Keratinocyte (primary cell): ENCODE results near the gene CLCN7. TPM values are rescaled to one million over a fixed set of nuclear protein-coding genes. Genes with fewer than 3 reads are reported as not detected.

Experiments used
- DNase-seq: peaks from one replicate; pipeline ENCODE4 v3.0.0-alpha.2; 2011; ENCODE audit warnings: low read depth, missing footprints, low spot score
- FAIRE-seq: peaks from 2 replicates; lab custom pipeline; 2011; peaks lifted over from hg19 to GRCh38; lab: Jason Lieb, UNC
- H2AFZ ChIP-seq: 2 replicates; pipeline ENCODE4 v1.6.0; 2012; ENCODE audit warnings: low read length, control low read depth, inconsistent platforms; ENCODE audit not compliant: control insufficient read depth
- H3K27ac ChIP-seq: 2 replicates; pipeline ENCODE4 v1.5.1; 2011; ENCODE audit warnings: low read length; ENCODE audit not compliant: control insufficient read depth, insufficient read depth
- H3K27me3 ChIP-seq: 3 replicates; pipeline ENCODE4 v1.6.0; 2011; ENCODE audit warnings: low read length; ENCODE audit not compliant: control insufficient read depth, insufficient read depth; ENCODE audit errors: extremely low read depth
- H3K36me3 ChIP-seq, 2 experiments: 2 replicates in 1 of 2; 3 replicates in 1 of 2; pipeline ENCODE4 v1.5.1; 2011; ENCODE audit warnings: low read length in 2 of 2, mild to moderate bottlenecking in 1 of 2; ENCODE audit not compliant: control insufficient read depth in 2 of 2, insufficient read depth in 2 of 2; ENCODE audit errors: extremely low read depth in 1 of 2
- H3K4me1 ChIP-seq: 3 replicates; pipeline ENCODE4 v1.5.1; 2011; ENCODE audit warnings: low read length; ENCODE audit not compliant: control insufficient read depth, insufficient read depth; ENCODE audit errors: extremely low read depth
- H3K4me2 ChIP-seq: 3 replicates; pipeline ENCODE4 v1.6.0; 2011; ENCODE audit warnings: low read depth, low read length; ENCODE audit not compliant: control insufficient read depth, insufficient read depth; ENCODE audit errors: extremely low read depth
- H3K4me3 ChIP-seq, 3 experiments: fragments of 200-600 bp in 1 of 3; sonication (generic) in 1 of 3; 2 replicates in 2 of 3; 3 replicates in 1 of 3; pipeline ENCODE4 v1.5.1; 2011 to 2016; ENCODE audit warnings: low read length in 3 of 3, mild to moderate bottlenecking in 3 of 3, control low read depth in 2 of 3, inconsistent platforms in 1 of 3, low read depth in 1 of 3, mixed read lengths in 1 of 3, mixed run types in 1 of 3, moderate library complexity in 1 of 3; ENCODE audit not compliant: control insufficient read depth in 2 of 3, insufficient read depth in 2 of 3; ENCODE audit errors: extremely low read depth in 1 of 3
- H3K79me2 ChIP-seq: 2 replicates; pipeline ENCODE4 v1.6.0; 2012; ENCODE audit warnings: low read length; ENCODE audit not compliant: control insufficient read depth, insufficient read depth
- H3K9ac ChIP-seq: 3 replicates; pipeline ENCODE4 v1.6.0; 2011; ENCODE audit warnings: low read length; ENCODE audit not compliant: control insufficient read depth, insufficient read depth; ENCODE audit errors: extremely low read depth
- H3K9me1 ChIP-seq: 3 replicates; pipeline ENCODE4 v1.6.0; 2011; ENCODE audit warnings: low read length; ENCODE audit not compliant: control insufficient read depth, insufficient read depth; ENCODE audit errors: extremely low read depth
- H3K9me3 ChIP-seq: 2 replicates; pipeline ENCODE4 v1.5.1; 2012; ENCODE audit warnings: low read depth, low read length; ENCODE audit not compliant: control insufficient read depth
- H4K20me1 ChIP-seq: 3 replicates; pipeline ENCODE4 v1.6.0; 2011; ENCODE audit warnings: low read length; ENCODE audit not compliant: control insufficient read depth, insufficient read depth; ENCODE audit errors: extremely low read depth
- CTCF ChIP-seq, 3 experiments: IDR thresholded peaks in 1 of 3; conservative IDR thresholded peaks in 1 of 3; optimal IDR thresholded peaks in 1 of 3; 2 replicates in 2 of 3; 3 replicates in 1 of 3; pipeline versions ENCODE3 to v1.5.1; 2011; ENCODE audit warnings: low read length in 3 of 3, mild to moderate bottlenecking in 3 of 3, moderate library complexity in 2 of 3, control low read depth in 1 of 3, inconsistent platforms in 1 of 3; ENCODE audit not compliant: insufficient read depth in 2 of 3; ENCODE audit errors: extremely low read depth in 1 of 3
- EZH2 ChIP-seq: IDR thresholded peaks from one replicate; pipeline ENCODE4 v1.6.1; 2012; ENCODE audit warnings: inconsistent platforms, mild to moderate bottlenecking, low read length, moderate library complexity
- dilution Hi-C: fragments of 300-500 bp; cut with MboI; formaldehyde crosslinking; loops from one replicate; pipeline ENCODE4 v1.7.0; 2020; ENCODE audit warnings: low sequenced_read_pairs; ENCODE audit not compliant: extremely low pct_ligation_motif_present
- polyA plus RNA-seq, 5 experiments: library from polyadenylated mRNA; depleted of rRNA in 3 of 5; stranded (reverse) in 3 of 5; stranded (forward) in 1 of 5; unstranded in 1 of 5; fragments of >200 nt; gene quantifications; 1 replicate in 1 of 5; 2 replicates in 3 of 5; 3 replicates in 1 of 5; pipeline versions ENCODE4 v1.2.1 to v1.2.3, GENCODE V29; 2011 to 2012; ENCODE audit warnings: missing spikeins in 2 of 5, low read depth in 1 of 5, low replicate concordance in 1 of 5

CLCN7 gene
- polyA plus RNA-seq, 1 donor (not counting 4 experiments of a cell fraction or from before 2014, with no cell fraction given) = 13.3 TPM

- DNase-seq = no peak
- no peak overlapping the region for H3K4me2 ChIP-seq
- H3K27ac ChIP-seq = no peak overlapping the region
- H3K4me1 ChIP-seq = no peaks in the 10 kb centered on the region
- no peaks in the 10 kb centered on the region for H3K27me3 ChIP-seq
- no peaks in the 10 kb centered on the region for H3K79me2 ChIP-seq
- H3K36me3 ChIP-seq = no peaks in the 10 kb centered on the region
- no peak overlapping the region for H2AFZ ChIP-seq
- H3K9me3 ChIP-seq = no peaks in the 10 kb centered on the region
- no peaks in the 10 kb centered on the region for H3K9me1 ChIP-seq
- no peak for TF ChIP-seq CTCF (optimal IDR thresholded peaks at IDR 0.05 in 1 of 3, IDR thresholded peaks at IDR 0.05 in 1 of 3, conservative IDR thresholded peaks at IDR 0.05 in 1 of 3; ENCODE audit: extremely low read depth in 1 of 3, insufficient read depth in 2 of 3, low read length in 3 of 3)
- no peak for TF ChIP-seq EZH2
- FAIRE-seq = no peak
- H3K4me3 ChIP-seq = no peak overlapping the region
- no peaks in the 10 kb centered on the region for H4K20me1 ChIP-seq
- dilution Hi-C loops = no loop called here
- H3K9ac ChIP-seq = no peak overlapping the region
These were observed 38.0 kb downstream of the CLCN7 start for GRCh38 chr16:1436731-1437355.

GRCh38 chr16:1435921-1436697 is 38.7 kb downstream of the CLCN7 start:
- no peaks in the 10 kb centered on the region for H3K9me3 ChIP-seq
- no peak for FAIRE-seq
- dilution Hi-C loops = no loop called here

More at GRCh38 chr16:1435921-1436697, 38.7 kb downstream of the CLCN7 start:
- Histone ChIP-seq H3K4me1 (no peaks in the 10 kb centered on the region), H3K9ac (no peak overlapping the region), H3K27ac (no peak overlapping the region), H3K9me1 (no peaks in the 10 kb centered on the region), H4K20me1 (no peaks in the 10 kb centered on the region), H3K79me2 (no peaks in the 10 kb centered on the region), H3K27me3 (no peaks in the 10 kb centered on the region), H3K36me3 (no peaks in the 10 kb centered on the region), H2AFZ (no peak overlapping the region), H3K4me3 (no peak overlapping the region), H3K4me2 (no peak overlapping the region)
- no peak for TF ChIP-seq EZH2
- TF ChIP-seq CTCF (optimal IDR thresholded peaks at IDR 0.05 in 1 of 3, IDR thresholded peaks at IDR 0.05 in 1 of 3, conservative IDR thresholded peaks at IDR 0.05 in 1 of 3; ENCODE audit: extremely low read depth in 1 of 3, insufficient read depth in 2 of 3, low read length in 3 of 3) = no peak
- no peak for DNase-seq
